K562 (cell line): ENCODE measurements around the gene ST3GAL3. TPM values are rescaled to one million over a fixed set of nuclear protein-coding genes. Genes with fewer than 3 reads are reported as not detected.

Source experiments
- ATAC-seq: fragments of 200-7000 bp; cut with Tn5 transposase; 3 replicates; pipeline ENCODE4 v1.9.1; 2020; ENCODE audit warnings: moderate library complexity
- BruUV-seq: library from RNA; stranded (reverse); fragments of 400-500 nt; replicated peaks from 2 replicates; lab custom pipeline; 2021; lab: Mats Ljungman, UMichigan
- CTCF ChIA-PET: fragments of 300-600 bp; formaldehyde crosslinking; extraction: SDS; loops from one replicate; lab custom pipeline; 2021; ENCODE audit warnings: low intra/inter-chr PET ratio; lab: Yijun Ruan, JAX
- POLR2A ChIA-PET: fragments of 300-600, 350-650 bp; sonication (Branson Sonifier 250); formaldehyde crosslinking; extraction: SDS; loops from one replicate; lab custom pipeline; 2021; ENCODE audit warnings: antibody characterized with exemption, inconsistent platforms; lab: Yijun Ruan, JAX
- DNase-seq, 4 experiments: peaks; one replicate each; pipeline versions ENCODE4 v3.0.0 to v3.0.0-alpha.2; 2011 to 2018; ENCODE audit warnings: low spot score in 3 of 4, mixed read lengths in 3 of 4; ENCODE audit errors: extremely low read depth in 1 of 4
- FAIRE-seq: peaks from 2 replicates; lab custom pipeline; 2011; peaks lifted over from hg19 to GRCh38; lab: Jason Lieb, UNC
- H2AFZ ChIP-seq: 2 replicates; pipeline ENCODE4 v1.6.0; 2011; ENCODE audit warnings: low read depth, low read length, control low read depth, inconsistent platforms
- H3K27ac ChIP-seq: fragments of 200-600 bp; 3 replicates; pipeline ENCODE4 v1.8.0; 2011; ENCODE audit warnings: low read depth, mild to moderate bottlenecking, control low read depth, inconsistent platforms, low read length, moderate library complexity, mixed read lengths; ENCODE audit errors: extremely low read depth
- H3K27me3 ChIP-seq, 2 experiments: fragments of 300-600 bp in 1 of 2; 2 replicates in 1 of 2; 3 replicates in 1 of 2; pipeline versions ENCODE4 v1.6.0 to v1.8.0; 2011; ENCODE audit warnings: inconsistent platforms in 2 of 2, low read length in 2 of 2, mild to moderate bottlenecking in 1 of 2, mixed read lengths in 1 of 2, moderate library complexity in 1 of 2; ENCODE audit not compliant: control insufficient read depth in 2 of 2, insufficient read depth in 2 of 2
- H3K36me3 ChIP-seq: fragments of 300-600 bp; 3 replicates; pipeline ENCODE4 v1.8.0; 2011; ENCODE audit warnings: mild to moderate bottlenecking, low read length, inconsistent platforms; ENCODE audit not compliant: control insufficient read depth, insufficient read depth
- H3K4me1 ChIP-seq, 2 experiments: fragments of 200-600 bp in 1 of 2; replicated peaks in 1 of 2; 2 replicates in 1 of 2; 3 replicates in 1 of 2; pipeline versions ENCODE4 v1.5.1 to v1.8.0; 2011; ENCODE audit warnings: inconsistent platforms in 2 of 2, low read length in 2 of 2, mild to moderate bottlenecking in 1 of 2, mixed read lengths in 1 of 2, moderate library complexity in 1 of 2; ENCODE audit not compliant: control insufficient read depth in 2 of 2, insufficient read depth in 2 of 2
- H3K4me2 ChIP-seq: 2 replicates; pipeline ENCODE4 v1.6.1; 2011; ENCODE audit warnings: low read length, control low read depth, inconsistent platforms, mixed read lengths; ENCODE audit not compliant: insufficient read depth
- H3K4me3 ChIP-seq: fragments of 200-600 bp; sonication (generic), shearing (Covaris generic); 2 replicates; pipeline ENCODE4 v1.5.1; 2016; ENCODE audit warnings: control low read depth, inconsistent platforms
- H3K79me2 ChIP-seq: fragments of 200-600 bp; 3 replicates; pipeline ENCODE4 v1.8.0; 2011; ENCODE audit warnings: low read length, inconsistent platforms; ENCODE audit not compliant: control insufficient read depth, insufficient read depth
- H3K9ac ChIP-seq, 2 experiments: 2 replicates each; pipeline versions ENCODE4 v1.6.0 to v1.6.1; 2011; ENCODE audit warnings: low read depth in 2 of 2, low read length in 2 of 2, control low read depth in 1 of 2, inconsistent platforms in 1 of 2, mild to moderate bottlenecking in 1 of 2, mixed read lengths in 1 of 2; ENCODE audit not compliant: insufficient read depth in 1 of 2
- H3K9me1 ChIP-seq: one replicate; pipeline ENCODE4 v1.6.0; 2011; ENCODE audit warnings: inconsistent platforms, mild to moderate bottlenecking, low read length, moderate library complexity; ENCODE audit not compliant: control insufficient read depth, insufficient read depth
- H3K9me3 ChIP-seq: replicated peaks from 2 replicates; pipeline ENCODE4 v1.5.1; 2011; ENCODE audit warnings: low read depth, low read length, inconsistent platforms; ENCODE audit not compliant: control insufficient read depth, insufficient read depth
- H4K20me1 ChIP-seq: replicated peaks from 2 replicates; pipeline ENCODE4 v1.6.1; 2011; ENCODE audit warnings: low read length, inconsistent platforms, mixed read lengths; ENCODE audit not compliant: control insufficient read depth, insufficient read depth
- BRD9 ChIP-seq: fragments of 450-650 bp; IDR thresholded peaks from 2 replicates; pipeline ENCODE4 v1.6.1; 2018; ENCODE audit warnings: low read depth; ENCODE audit not compliant: partially characterized antibody
- MEF2A ChIP-seq: IDR thresholded peaks from 2 replicates; pipeline ENCODE4 v1.6.1; 2011; ENCODE audit warnings: low read depth, mild to moderate bottlenecking, low read length, moderate library complexity; ENCODE audit not compliant: control insufficient read depth
- NBN ChIP-seq: fragments of 450-650 bp; IDR thresholded peaks from 2 replicates; pipeline ENCODE4 v1.6.1; 2016; ENCODE audit warnings: low read depth, mild to moderate bottlenecking
- NR2C2 ChIP-seq, 2 experiments: fragments of 200-800 bp in 1 of 2; sonication (Bioruptor generic) in 1 of 2; sonication (generic) in 1 of 2; formaldehyde crosslinking in 1 of 2; IDR thresholded peaks; 2 replicates each; pipeline versions ENCODE4 v1.6.1 to v1.8.0; 2016 to 2022; ENCODE audit warnings: mild to moderate bottlenecking in 1 of 2, missing compliant biosample characterization in 1 of 2, missing genetic modification characterization in 1 of 2, missing genetic modification reagents in 1 of 2
- RBM39 ChIP-seq: fragments of 200-400 bp; formaldehyde crosslinking; optimal IDR thresholded peaks from 2 replicates; pipeline ENCODE3; 2018; ENCODE audit warnings: low read depth, low read length
- SIRT6 ChIP-seq: IDR thresholded peaks from one replicate; pipeline ENCODE4 v1.6.1; 2012; ENCODE audit warnings: low read depth, mild to moderate bottlenecking, control low read depth, inconsistent platforms, low read length, moderate library complexity
- SMAD4 ChIP-seq: fragments of 250-450 bp; sonication (Bioruptor Pico); conservative IDR thresholded peaks from 2 replicates; pipeline ENCODE4 v1.8.0; 2021; ENCODE audit warnings: inconsistent platforms, mild to moderate bottlenecking, moderate library complexity
- TFE3 ChIP-seq: fragments of 450-650 bp; formaldehyde crosslinking; IDR thresholded peaks from 2 replicates; pipeline ENCODE4 v1.4.0; 2020; ENCODE audit warnings: mild to moderate bottlenecking, mixed read lengths
- THAP7 ChIP-seq: fragments of 250-450 bp; sonication (Bioruptor Pico); IDR thresholded peaks from 2 replicates; pipeline ENCODE4 v1.5.0; 2021
- ZNF134 ChIP-seq: fragments of 250-450 bp; sonication (Bioruptor Pico); conservative IDR thresholded peaks from 2 replicates; pipeline ENCODE4 v1.4.0; 2020
- ZNF143 ChIP-seq: sonication (generic); formaldehyde crosslinking; IDR thresholded peaks from 2 replicates; pipeline ENCODE4 v1.9.0; 2022; ENCODE audit warnings: mild to moderate bottlenecking, missing genetic modification reagents
- ZNF232 ChIP-seq: sonication (generic); formaldehyde crosslinking; IDR thresholded peaks from 2 replicates; pipeline ENCODE4 v1.8.0; 2022; ENCODE audit warnings: mild to moderate bottlenecking, missing genetic modification reagents
- WGBS: fragments of 100-300 bp; shearing (Covaris generic); methylation state at CpG from one replicate; pipeline ENCODE4 v1.1.6; 2016; ENCODE audit warnings: low coverage, mixed read lengths; ENCODE audit not compliant: insufficient coverage; ENCODE audit errors: missing lambda C conversion rate; 5-methylcytosine and 5-hydroxymethylcytosine counted together
- in situ Hi-C: fragments of 300-500 bp; cut with MboI; formaldehyde crosslinking; loops from 4 replicates; pipeline ENCODE4 v1.15.0; 2018; ENCODE audit warnings: inconsistent platforms, mixed read lengths
- intact Hi-C: fragments of 100-400 bp; cut with micrococcal nuclease; formaldehyde crosslinking; loops from 2 replicates; pipeline ENCODE4 v1.14.2; 2022
- polyA plus RNA-seq, 8 experiments: library from polyadenylated mRNA; depleted of rRNA in 4 of 8; stranded (reverse) in 5 of 8; unstranded in 3 of 8; fragments of >200 nt; fragmentation: Nextera tagmentation in 2 of 8; fragmentation: Illumina TruSeq in 1 of 8; extraction: Ambion mirVana in 2 of 8; extraction: Trizol in 1 of 8; gene quantifications; 2 replicates each; pipeline versions ENCODE4 v1.2.1 to v1.2.3, GENCODE V29; 2011 to 2014; ENCODE audit warnings: inconsistent platforms in 1 of 8, missing spikeins in 1 of 8
- total RNA-seq, 7 experiments: library from RNA; depleted of rRNA in 6 of 7; stranded (reverse); fragments of >200 nt in 6 of 7; fragmentation: Illumina TruSeq in 2 of 7; extraction: Trizol in 2 of 7; gene quantifications; 2 replicates each; pipeline versions ENCODE4 v1.2.1 to v1.2.3, GENCODE V29; 2011 to 2021; ENCODE audit warnings: low replicate concordance in 1 of 7
- TF ChIP-seq, protein P1 (sequence below): IDR thresholded peaks from 3 replicates; pipeline ENCODE4 v1.6.1; 2011; ENCODE audit warnings: borderline replicate concordance, mild to moderate bottlenecking, moderate library complexity; ENCODE audit not compliant: insufficient read length; ENCODE audit errors: extremely low read depth
- TF ChIP-seq, protein P2 (sequence below), 2 experiments: fragments of 450-650 bp in 1 of 2; sonication (generic) in 1 of 2; formaldehyde crosslinking in 1 of 2; IDR thresholded peaks in 1 of 2; conservative IDR thresholded peaks in 1 of 2; 2 replicates each; pipeline versions ENCODE4 v1.6.1 to v1.8.1; 2016 to 2023; ENCODE audit warnings: mild to moderate bottlenecking in 2 of 2, moderate library complexity in 2 of 2, inconsistent platforms in 1 of 2, missing genetic modification reagents in 1 of 2

Gene ST3GAL3
- total and polyA plus RNA-seq, 9 of the 15 experiments (the other 6 are each of a cell fraction or from before 2014, with no cell fraction given) = 1.2 to 18.9 (median 11.0) TPM

DNA sequence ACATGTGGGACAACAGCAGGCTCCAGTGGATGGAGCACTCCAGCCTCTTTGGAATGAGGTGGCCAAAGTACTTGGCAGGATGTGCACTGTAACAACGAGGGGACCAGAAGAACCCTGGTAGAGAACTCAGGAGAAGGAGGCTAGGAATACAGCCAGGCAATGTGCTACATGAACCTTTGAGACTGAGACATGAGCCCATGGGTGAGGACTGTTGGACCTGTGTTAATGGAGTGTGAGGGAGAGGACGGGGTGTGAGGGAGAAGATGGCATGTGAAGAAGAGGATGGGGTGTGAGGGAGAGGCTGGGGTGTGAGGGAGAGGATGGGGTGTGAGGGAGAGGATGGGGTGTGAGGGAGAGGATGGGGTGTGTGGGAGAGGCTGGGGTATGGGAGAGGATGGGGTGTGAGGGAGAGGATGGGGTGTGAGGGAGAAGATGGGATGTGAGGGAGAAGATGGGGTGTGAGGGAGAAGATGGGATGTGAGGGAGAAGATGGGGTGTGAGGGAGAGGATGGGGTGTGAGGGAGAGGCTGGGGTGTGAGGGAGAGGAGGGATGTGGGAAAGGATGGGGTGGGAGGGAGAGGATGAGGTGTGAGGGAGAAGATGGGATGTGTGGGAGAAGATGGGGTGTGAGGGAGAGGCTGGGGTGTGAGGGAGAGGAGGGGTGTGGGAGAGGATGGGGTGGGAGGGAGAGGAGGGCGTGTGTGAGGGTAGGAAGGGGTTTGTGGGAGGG lies 164.0 kb downstream of the ST3GAL3 start:
- Histone ChIP-seq H3K9me1 (no peaks in the 10 kb centered on the region), H3K4me1 (peaks cover 0 to 28% of the 10 kb centered on the region in 2 experiments; a peak in 4 of 5 replicates), H3K79me2 (no peaks in the 10 kb centered on the region), H3K9me3 (no peaks in the 10 kb centered on the region), H3K36me3 (no peaks in the 10 kb centered on the region), H3K27me3 (no peaks in the 10 kb centered on the region), H2AFZ (no peak overlapping the region), H3K9ac (no peak overlapping the region), H3K4me2 (no peak overlapping the region), H4K20me1 (no peaks in the 10 kb centered on the region), H3K27ac (no peak overlapping the region), H3K4me3 (no peak overlapping the region)
- intact Hi-C loops = no loop called here
- no peak for DNase-seq
- no peak for ATAC-seq
- 30% methylated on average over 2 of the region's 3 CpGs for WGBS
- in situ Hi-C loops = no loop called here
- no TSS peak for BruUV-seq
- ChIA-PET CTCF (no interaction called here), POLR2A (interaction anchor here (2.5 kb wide), 1 partner anchor 11 kb away, joined by 13 read pairs; no protein-coding TSS in a partner anchor)
- no peak for FAIRE-seq
- TF ChIP-seq, protein P1, sequence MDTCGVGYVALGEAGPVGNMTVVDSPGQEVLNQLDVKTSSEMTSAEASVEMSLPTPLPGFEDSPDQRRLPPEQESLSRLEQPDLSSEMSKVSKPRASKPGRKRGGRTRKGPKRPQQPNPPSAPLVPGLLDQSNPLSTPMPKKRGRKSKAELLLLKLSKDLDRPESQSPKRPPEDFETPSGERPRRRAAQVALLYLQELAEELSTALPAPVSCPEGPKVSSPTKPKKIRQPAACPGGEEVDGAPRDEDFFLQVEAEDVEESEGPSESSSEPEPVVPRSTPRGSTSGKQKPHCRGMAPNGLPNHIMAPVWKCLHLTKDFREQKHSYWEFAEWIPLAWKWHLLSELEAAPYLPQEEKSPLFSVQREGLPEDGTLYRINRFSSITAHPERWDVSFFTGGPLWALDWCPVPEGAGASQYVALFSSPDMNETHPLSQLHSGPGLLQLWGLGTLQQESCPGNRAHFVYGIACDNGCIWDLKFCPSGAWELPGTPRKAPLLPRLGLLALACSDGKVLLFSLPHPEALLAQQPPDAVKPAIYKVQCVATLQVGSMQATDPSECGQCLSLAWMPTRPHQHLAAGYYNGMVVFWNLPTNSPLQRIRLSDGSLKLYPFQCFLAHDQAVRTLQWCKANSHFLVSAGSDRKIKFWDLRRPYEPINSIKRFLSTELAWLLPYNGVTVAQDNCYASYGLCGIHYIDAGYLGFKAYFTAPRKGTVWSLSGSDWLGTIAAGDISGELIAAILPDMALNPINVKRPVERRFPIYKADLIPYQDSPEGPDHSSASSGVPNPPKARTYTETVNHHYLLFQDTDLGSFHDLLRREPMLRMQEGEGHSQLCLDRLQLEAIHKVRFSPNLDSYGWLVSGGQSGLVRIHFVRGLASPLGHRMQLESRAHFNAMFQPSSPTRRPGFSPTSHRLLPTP = no peak
- TF ChIP-seq THAP7 (CRISPR knock-in tag) = no peak
- no peak for TF ChIP-seq NR2C2 (CRISPR knock-in tag; IDR thresholded peaks at IDR 0.05)
- TF ChIP-seq NR2C2 (tag; IDR thresholded peaks at IDR 0.05) = no peak
- TF ChIP-seq ZNF232 (CRISPR knock-in tag) = no peak
- TF ChIP-seq ZNF143 (CRISPR knock-in tag) = no peak
- TF ChIP-seq SIRT6 = no peak
- TF ChIP-seq, protein P2, sequence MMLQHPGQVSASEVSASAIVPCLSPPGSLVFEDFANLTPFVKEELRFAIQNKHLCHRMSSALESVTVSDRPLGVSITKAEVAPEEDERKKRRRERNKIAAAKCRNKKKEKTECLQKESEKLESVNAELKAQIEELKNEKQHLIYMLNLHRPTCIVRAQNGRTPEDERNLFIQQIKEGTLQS (IDR thresholded peaks at IDR 0.05) = no peak
- TF ChIP-seq, protein P2 (CRISPR knock-in tag; conservative IDR thresholded peaks at IDR 0.05) = no peak
- TF ChIP-seq NBN = no peak
- no peak for TF ChIP-seq RBM39
- TF ChIP-seq ZNF134 (CRISPR knock-in tag) = no peak
- TF ChIP-seq SMAD4 (CRISPR knock-in tag) = no peak
- TF ChIP-seq MEF2A = no peak
- no peak for TF ChIP-seq TFE3 (CRISPR knock-in tag)
- TF ChIP-seq BRD9 = no peak
